Hepatocyte (in vitro differentiated cells): ENCODE measurements around the gene ALDOB.

Experiments
- EZH2 ChIP-seq: fragments of 200-600 bp; sonication (generic); IDR thresholded peaks from 2 replicates; pipeline ENCODE4 v1.6.1; 2016; ENCODE audit warnings: antibody characterized with exemption, mild to moderate bottlenecking, borderline replicate concordance
- TF ChIP-seq, protein P1 (sequence below): fragments of 200-600 bp; sonication (generic); IDR thresholded peaks from 2 replicates; pipeline ENCODE4 v1.5.1; 2016; ENCODE audit warnings: antibody characterized with exemption, mild to moderate bottlenecking; ENCODE audit not compliant: poor library complexity

DNA sequence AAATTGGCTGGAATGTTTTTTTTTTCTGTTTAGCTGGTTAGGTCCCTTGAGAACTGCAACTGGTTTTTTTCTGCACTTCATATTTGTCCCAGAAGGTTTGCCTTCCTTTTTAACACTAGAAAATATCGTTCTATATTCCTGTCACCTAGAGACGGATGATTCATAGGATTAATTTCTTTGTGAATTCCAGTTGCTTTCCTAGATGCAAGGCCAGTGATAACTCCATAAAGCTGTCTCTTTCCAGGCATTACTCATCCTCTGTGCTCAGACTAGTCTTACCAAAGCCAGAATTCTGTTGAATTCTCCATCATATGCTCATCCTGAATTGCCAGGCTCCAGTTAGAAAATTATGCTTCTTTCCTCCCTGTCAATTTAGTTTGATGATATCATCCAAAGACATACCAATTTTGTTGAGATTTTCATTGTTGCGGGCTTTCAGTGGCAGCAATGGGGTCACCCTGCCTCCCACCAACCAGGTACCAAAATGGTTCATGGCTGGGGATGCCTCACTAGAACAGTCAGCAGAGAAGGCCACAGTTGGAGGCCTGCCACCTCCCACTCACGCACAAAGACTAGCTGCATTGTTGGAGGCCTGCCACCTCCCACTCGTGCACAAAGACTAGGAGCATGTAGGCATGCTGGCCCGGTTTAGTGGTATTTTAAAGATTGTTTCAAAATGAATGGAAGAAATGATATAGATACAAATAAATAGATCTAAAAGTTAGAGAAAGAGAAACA is 59.3 kb downstream of the ALDOB start:
- TF ChIP-seq, protein P1, sequence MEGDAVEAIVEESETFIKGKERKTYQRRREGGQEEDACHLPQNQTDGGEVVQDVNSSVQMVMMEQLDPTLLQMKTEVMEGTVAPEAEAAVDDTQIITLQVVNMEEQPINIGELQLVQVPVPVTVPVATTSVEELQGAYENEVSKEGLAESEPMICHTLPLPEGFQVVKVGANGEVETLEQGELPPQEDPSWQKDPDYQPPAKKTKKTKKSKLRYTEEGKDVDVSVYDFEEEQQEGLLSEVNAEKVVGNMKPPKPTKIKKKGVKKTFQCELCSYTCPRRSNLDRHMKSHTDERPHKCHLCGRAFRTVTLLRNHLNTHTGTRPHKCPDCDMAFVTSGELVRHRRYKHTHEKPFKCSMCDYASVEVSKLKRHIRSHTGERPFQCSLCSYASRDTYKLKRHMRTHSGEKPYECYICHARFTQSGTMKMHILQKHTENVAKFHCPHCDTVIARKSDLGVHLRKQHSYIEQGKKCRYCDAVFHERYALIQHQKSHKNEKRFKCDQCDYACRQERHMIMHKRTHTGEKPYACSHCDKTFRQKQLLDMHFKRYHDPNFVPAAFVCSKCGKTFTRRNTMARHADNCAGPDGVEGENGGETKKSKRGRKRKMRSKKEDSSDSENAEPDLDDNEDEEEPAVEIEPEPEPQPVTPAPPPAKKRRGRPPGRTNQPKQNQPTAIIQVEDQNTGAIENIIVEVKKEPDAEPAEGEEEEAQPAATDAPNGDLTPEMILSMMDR = no peak
- no peak for TF ChIP-seq EZH2
